GM12801 (cell line): Measurements from ENCODE around the gene TMOD2.

Source experiments
- CTCF ChIP-seq: IDR thresholded peaks from one replicate; pipeline ENCODE4 v1.5.1; 2011; ENCODE audit warnings: control low read depth; ENCODE audit not compliant: insufficient read length; ENCODE audit errors: extremely low read depth

The TMOD2 gene

GRCh38 chr15:51736751-51737521 is 14.5 kb upstream of the TMOD2 start:
- TF ChIP-seq CTCF, result no peak

- no peak for TF ChIP-seq CTCF
These were observed 13.7 kb upstream of the TMOD2 start, which contains the start of gene LYSMD2 for GRCh38 chr15:51737522-51738305. TSS of gene LYSMD2 (minus strand) at chr15:51737655. CDS start at chr15:51737622, 33 bp downstream.

GRCh38 chr15:51738553-51738952 is 12.8 kb upstream of the TMOD2 start:
- no peak for TF ChIP-seq CTCF

- TF ChIP-seq CTCF, result no peak
These were observed 12.2 kb upstream of the TMOD2 start for GRCh38 chr15:51739061-51739712.

GRCh38 chr15:51749307-51749706 is 2.1 kb upstream of the TMOD2 start:
- no peak for TF ChIP-seq CTCF

GRCh38 chr15:51750186-51750585 is 1.2 kb upstream of the TMOD2 start:
- no peak for TF ChIP-seq CTCF
